ENCODE data around the gene MTMR6. TPM values are rescaled to one million over a fixed set of nuclear protein-coding genes. Genes with fewer than 3 reads are reported as not detected.

MTMR6 gene
- total RNA-seq, 1 donor from 2014 or later = 21.2 TPM

DNA sequence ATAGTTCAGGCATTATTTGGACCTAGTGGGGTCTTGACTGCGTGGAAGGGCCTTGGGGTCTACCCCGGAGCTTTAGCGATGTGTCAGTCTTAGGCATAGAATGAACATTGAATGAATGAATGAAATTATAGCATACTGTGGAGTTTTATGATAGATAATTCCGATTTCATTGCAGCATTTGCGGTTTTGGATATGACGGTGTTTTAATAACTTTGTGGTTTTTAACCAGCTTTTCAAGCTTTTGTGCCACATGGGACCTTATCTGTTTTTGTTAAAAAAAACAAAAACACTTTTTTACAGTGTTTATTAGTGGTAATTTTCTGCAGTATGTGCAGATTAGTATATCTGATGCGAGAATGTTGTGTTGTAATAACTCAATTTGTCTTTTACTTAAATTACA, 14.8 kb upstream of the MTMR6 start:
- H3K4me3 Mint-ChIP-seq (ENCODE audit: unreplicated experiment) = peak overlapping the region; percentile 94
- H3K4me1 Mint-ChIP-seq (ENCODE audit: unreplicated experiment) = peaks cover 9% of the 10 kb centered on the region
- H3K27me3 Mint-ChIP-seq (ENCODE audit: unreplicated experiment) = no peaks in the 10 kb centered on the region
- H3K36me3 Mint-ChIP-seq (ENCODE audit: low read depth, unreplicated experiment) = peaks cover 5% of the 10 kb centered on the region
- TF ChIP-seq, protein P1, sequence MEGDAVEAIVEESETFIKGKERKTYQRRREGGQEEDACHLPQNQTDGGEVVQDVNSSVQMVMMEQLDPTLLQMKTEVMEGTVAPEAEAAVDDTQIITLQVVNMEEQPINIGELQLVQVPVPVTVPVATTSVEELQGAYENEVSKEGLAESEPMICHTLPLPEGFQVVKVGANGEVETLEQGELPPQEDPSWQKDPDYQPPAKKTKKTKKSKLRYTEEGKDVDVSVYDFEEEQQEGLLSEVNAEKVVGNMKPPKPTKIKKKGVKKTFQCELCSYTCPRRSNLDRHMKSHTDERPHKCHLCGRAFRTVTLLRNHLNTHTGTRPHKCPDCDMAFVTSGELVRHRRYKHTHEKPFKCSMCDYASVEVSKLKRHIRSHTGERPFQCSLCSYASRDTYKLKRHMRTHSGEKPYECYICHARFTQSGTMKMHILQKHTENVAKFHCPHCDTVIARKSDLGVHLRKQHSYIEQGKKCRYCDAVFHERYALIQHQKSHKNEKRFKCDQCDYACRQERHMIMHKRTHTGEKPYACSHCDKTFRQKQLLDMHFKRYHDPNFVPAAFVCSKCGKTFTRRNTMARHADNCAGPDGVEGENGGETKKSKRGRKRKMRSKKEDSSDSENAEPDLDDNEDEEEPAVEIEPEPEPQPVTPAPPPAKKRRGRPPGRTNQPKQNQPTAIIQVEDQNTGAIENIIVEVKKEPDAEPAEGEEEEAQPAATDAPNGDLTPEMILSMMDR (IDR thresholded peaks at IDR 0.05; ENCODE audit: unreplicated experiment) = no peak
- DNase-seq (ENCODE audit: low spot score) = no peak
- H3K9me3 Mint-ChIP-seq (ENCODE audit: unreplicated experiment) = no peaks in the 10 kb centered on the region
- peak overlapping the region; percentile 72 for H3K27ac Mint-ChIP-seq (ENCODE audit: unreplicated experiment)

DNA sequence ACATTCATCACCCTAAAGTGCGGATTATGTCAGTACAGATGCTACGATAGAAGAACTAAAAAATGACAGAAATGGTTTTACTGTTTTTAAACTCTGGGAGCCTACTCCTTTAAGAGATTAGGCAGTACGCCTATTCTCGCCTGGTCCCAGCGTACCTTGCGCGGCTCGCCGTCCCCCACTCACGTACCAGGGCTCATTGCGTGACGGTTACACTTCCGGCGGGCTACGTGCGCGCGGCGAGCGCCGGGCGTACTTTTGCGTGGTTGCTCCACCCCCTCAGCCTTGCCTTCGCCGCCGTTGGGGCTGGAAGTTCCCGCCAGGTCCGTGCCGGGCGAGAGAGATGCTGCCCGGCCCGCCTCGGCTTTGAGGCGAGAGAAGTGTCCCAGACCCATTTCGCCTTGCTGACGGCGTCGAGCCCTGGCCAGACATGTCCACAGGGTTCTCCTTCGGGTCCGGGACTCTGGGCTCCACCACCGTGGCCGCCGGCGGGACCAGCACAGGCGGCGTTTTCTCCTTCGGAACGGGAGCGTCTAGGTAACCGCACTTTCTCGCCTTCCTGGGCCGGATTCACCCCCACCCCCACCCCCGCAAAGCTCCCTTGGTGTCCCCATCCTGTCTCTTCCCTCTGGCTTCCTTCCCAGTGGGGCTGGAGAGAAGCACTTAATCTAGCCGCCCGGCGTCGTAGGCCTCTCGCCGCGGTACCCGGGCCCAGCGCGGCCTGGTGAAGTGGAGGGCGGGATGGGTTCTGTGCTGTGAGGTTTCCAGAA, 14.2 kb upstream of the MTMR6 start, which contains the start of gene NUP58:
NUP58 (plus strand) TSS at position 279 of the 767 bp plus-strand sequence; CDS start at position 428, 149 bp downstream.
- TF ChIP-seq, protein P1 (IDR thresholded peaks at IDR 0.05; ENCODE audit: unreplicated experiment) = no peak
- peak; percentile 89 for DNase-seq (ENCODE audit: low spot score)
- Mint-ChIP-seq H3K9me3 (ENCODE audit: unreplicated experiment) (no peaks in the 10 kb centered on the region), H3K36me3 (ENCODE audit: low read depth, unreplicated experiment) (peaks cover 5% of the 10 kb centered on the region), H3K27me3 (ENCODE audit: unreplicated experiment) (no peaks in the 10 kb centered on the region), H3K4me1 (ENCODE audit: unreplicated experiment) (peaks cover 9% of the 10 kb centered on the region), H3K4me3 (ENCODE audit: unreplicated experiment) (peak within 1 kb of the TSS; percentile 94), H3K27ac (ENCODE audit: unreplicated experiment) (peak within 1 kb of the TSS; percentile 72)

DNA sequence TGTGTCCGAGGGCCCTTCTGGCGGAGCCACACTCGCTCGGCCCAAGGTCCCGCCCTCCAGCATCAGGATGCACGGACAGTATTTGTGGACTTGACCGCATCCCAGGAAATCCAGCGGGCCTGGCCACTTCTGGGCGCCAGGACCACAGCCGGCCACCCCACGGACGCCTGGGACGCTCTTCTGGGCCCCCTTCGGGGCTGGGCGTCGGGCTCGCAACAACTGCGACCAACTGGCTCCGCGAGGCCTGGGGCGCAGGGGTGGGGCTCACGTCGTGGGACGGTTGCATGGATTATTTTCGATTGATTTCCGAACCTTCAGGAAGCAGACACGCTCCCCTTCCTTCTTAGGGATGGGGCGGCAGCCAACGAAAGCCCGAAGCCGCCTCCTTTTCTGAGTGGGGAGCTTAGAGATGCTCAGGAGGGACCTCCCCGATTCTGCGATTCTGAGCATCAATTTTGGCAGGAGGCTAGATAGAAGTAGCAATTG, 13.6 kb upstream of the MTMR6 start:
- peaks cover 5% of the 10 kb centered on the region for H3K36me3 Mint-ChIP-seq (ENCODE audit: low read depth, unreplicated experiment)
- peak overlapping the region; percentile 94 for H3K4me3 Mint-ChIP-seq (ENCODE audit: unreplicated experiment)
- peaks cover 9% of the 10 kb centered on the region for H3K4me1 Mint-ChIP-seq (ENCODE audit: unreplicated experiment)
- peak overlapping the region; percentile 27 for H3K27ac Mint-ChIP-seq (ENCODE audit: unreplicated experiment)
- no peaks in the 10 kb centered on the region for H3K9me3 Mint-ChIP-seq (ENCODE audit: unreplicated experiment)
- peak; percentile 6 for DNase-seq (ENCODE audit: low spot score)
- no peaks in the 10 kb centered on the region for H3K27me3 Mint-ChIP-seq (ENCODE audit: unreplicated experiment)
- TF ChIP-seq, protein P1 (IDR thresholded peaks at IDR 0.05; ENCODE audit: unreplicated experiment) = no peak

DNA sequence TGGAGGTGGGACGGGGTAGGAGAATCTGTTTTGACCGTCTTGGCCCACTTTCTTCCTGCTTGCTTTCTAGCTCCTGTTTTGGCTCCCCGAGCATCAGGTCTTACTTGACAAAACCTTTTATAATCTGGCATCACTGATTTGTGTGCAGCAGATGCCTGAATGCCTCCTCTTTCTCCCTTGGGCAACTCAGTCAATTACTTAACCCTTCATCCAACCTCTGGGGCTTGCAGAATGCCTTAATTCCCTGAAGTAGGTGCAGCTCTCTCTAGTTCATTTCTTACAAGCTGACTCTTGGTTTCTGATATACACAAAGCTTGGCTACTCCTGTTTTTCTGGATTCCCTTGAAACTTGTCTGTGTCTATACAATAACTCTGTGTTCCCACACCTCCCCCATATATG, 8.4 kb upstream of the MTMR6 start:
- TF ChIP-seq, protein P1 (IDR thresholded peaks at IDR 0.05; ENCODE audit: unreplicated experiment) = no peak
- no peaks in the 10 kb centered on the region for H3K27me3 Mint-ChIP-seq (ENCODE audit: unreplicated experiment)
- no peak overlapping the region for H3K4me3 Mint-ChIP-seq (ENCODE audit: unreplicated experiment)
- no peaks in the 10 kb centered on the region for H3K36me3 Mint-ChIP-seq (ENCODE audit: low read depth, unreplicated experiment)
- no peaks in the 10 kb centered on the region for H3K4me1 Mint-ChIP-seq (ENCODE audit: unreplicated experiment)
- H3K9me3 Mint-ChIP-seq (ENCODE audit: unreplicated experiment) = no peaks in the 10 kb centered on the region
- H3K27ac Mint-ChIP-seq (ENCODE audit: unreplicated experiment) = no peak overlapping the region
- no peak for DNase-seq (ENCODE audit: low spot score)

DNA sequence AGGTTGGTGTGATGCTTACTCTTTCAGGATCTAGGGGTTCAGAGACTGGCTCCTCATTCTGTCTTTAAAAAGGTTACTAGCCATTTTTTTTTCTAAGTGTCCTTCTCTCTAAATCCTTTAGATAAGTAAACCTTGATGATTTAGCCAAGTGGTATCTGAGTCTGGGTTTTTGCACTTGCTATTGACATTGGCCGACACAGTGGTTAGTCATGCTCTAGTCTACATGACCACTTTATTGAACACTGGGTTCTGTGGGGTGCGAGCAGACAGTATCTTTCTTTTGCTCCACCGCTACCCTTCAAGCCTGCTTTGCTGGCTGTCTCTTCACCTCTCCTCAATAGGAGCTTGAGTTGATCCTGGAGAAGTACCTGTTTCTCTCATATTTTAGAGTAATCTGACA, 7.9 kb upstream of the MTMR6 start:
- no peak overlapping the region for H3K27ac Mint-ChIP-seq (ENCODE audit: unreplicated experiment)
- H3K9me3 Mint-ChIP-seq (ENCODE audit: unreplicated experiment) = no peaks in the 10 kb centered on the region
- H3K4me3 Mint-ChIP-seq (ENCODE audit: unreplicated experiment) = no peak overlapping the region
- TF ChIP-seq, protein P1 (IDR thresholded peaks at IDR 0.05; ENCODE audit: unreplicated experiment) = no peak
- H3K36me3 Mint-ChIP-seq (ENCODE audit: low read depth, unreplicated experiment) = no peaks in the 10 kb centered on the region
- no peaks in the 10 kb centered on the region for H3K4me1 Mint-ChIP-seq (ENCODE audit: unreplicated experiment)
- DNase-seq (ENCODE audit: low spot score) = no peak
- H3K27me3 Mint-ChIP-seq (ENCODE audit: unreplicated experiment) = no peaks in the 10 kb centered on the region
